K562 (cell line): ENCODE measurements around the gene CTSF. TPM values are rescaled to one million over a fixed set of nuclear protein-coding genes. Genes with fewer than 3 reads are reported as not detected.

Experiments used
- ATAC-seq: fragments of 200-7000 bp; cut with Tn5 transposase; 3 replicates; pipeline ENCODE4 v1.9.1; 2020; ENCODE audit warnings: moderate library complexity
- BruUV-seq: library from RNA; stranded (reverse); fragments of 400-500 nt; replicated peaks from 2 replicates; lab custom pipeline; 2021; lab: Mats Ljungman, UMichigan
- CTCF ChIA-PET: fragments of 300-600 bp; formaldehyde crosslinking; extraction: SDS; loops from one replicate; lab custom pipeline; 2021; ENCODE audit warnings: low intra/inter-chr PET ratio; lab: Yijun Ruan, JAX
- POLR2A ChIA-PET: fragments of 300-600, 350-650 bp; sonication (Branson Sonifier 250); formaldehyde crosslinking; extraction: SDS; loops from one replicate; lab custom pipeline; 2021; ENCODE audit warnings: antibody characterized with exemption, inconsistent platforms; lab: Yijun Ruan, JAX
- DNase-seq, 4 experiments: peaks; one replicate each; pipeline versions ENCODE4 v3.0.0 to v3.0.0-alpha.2; 2011 to 2018; ENCODE audit warnings: low spot score in 3 of 4, mixed read lengths in 3 of 4; ENCODE audit errors: extremely low read depth in 1 of 4
- FAIRE-seq: peaks from 2 replicates; lab custom pipeline; 2011; peaks lifted over from hg19 to GRCh38; lab: Jason Lieb, UNC
- H2AFZ ChIP-seq: 2 replicates; pipeline ENCODE4 v1.6.0; 2011; ENCODE audit warnings: low read depth, low read length, control low read depth, inconsistent platforms
- H3K27ac ChIP-seq: fragments of 200-600 bp; 3 replicates; pipeline ENCODE4 v1.8.0; 2011; ENCODE audit warnings: low read depth, mild to moderate bottlenecking, control low read depth, inconsistent platforms, low read length, moderate library complexity, mixed read lengths; ENCODE audit errors: extremely low read depth
- H3K27me3 ChIP-seq, 2 experiments: fragments of 300-600 bp in 1 of 2; 2 replicates in 1 of 2; 3 replicates in 1 of 2; pipeline versions ENCODE4 v1.6.0 to v1.8.0; 2011; ENCODE audit warnings: inconsistent platforms in 2 of 2, low read length in 2 of 2, mild to moderate bottlenecking in 1 of 2, mixed read lengths in 1 of 2, moderate library complexity in 1 of 2; ENCODE audit not compliant: control insufficient read depth in 2 of 2, insufficient read depth in 2 of 2
- H3K36me3 ChIP-seq: fragments of 300-600 bp; 3 replicates; pipeline ENCODE4 v1.8.0; 2011; ENCODE audit warnings: mild to moderate bottlenecking, low read length, inconsistent platforms; ENCODE audit not compliant: control insufficient read depth, insufficient read depth
- H3K4me1 ChIP-seq, 2 experiments: fragments of 200-600 bp in 1 of 2; replicated peaks in 1 of 2; 2 replicates in 1 of 2; 3 replicates in 1 of 2; pipeline versions ENCODE4 v1.5.1 to v1.8.0; 2011; ENCODE audit warnings: inconsistent platforms in 2 of 2, low read length in 2 of 2, mild to moderate bottlenecking in 1 of 2, mixed read lengths in 1 of 2, moderate library complexity in 1 of 2; ENCODE audit not compliant: control insufficient read depth in 2 of 2, insufficient read depth in 2 of 2
- H3K4me2 ChIP-seq: 2 replicates; pipeline ENCODE4 v1.6.1; 2011; ENCODE audit warnings: low read length, control low read depth, inconsistent platforms, mixed read lengths; ENCODE audit not compliant: insufficient read depth
- H3K4me3 ChIP-seq: fragments of 200-600 bp; sonication (generic), shearing (Covaris generic); 2 replicates; pipeline ENCODE4 v1.5.1; 2016; ENCODE audit warnings: control low read depth, inconsistent platforms
- H3K79me2 ChIP-seq: fragments of 200-600 bp; 3 replicates; pipeline ENCODE4 v1.8.0; 2011; ENCODE audit warnings: low read length, inconsistent platforms; ENCODE audit not compliant: control insufficient read depth, insufficient read depth
- H3K9ac ChIP-seq, 2 experiments: 2 replicates each; pipeline versions ENCODE4 v1.6.0 to v1.6.1; 2011; ENCODE audit warnings: low read depth in 2 of 2, low read length in 2 of 2, control low read depth in 1 of 2, inconsistent platforms in 1 of 2, mild to moderate bottlenecking in 1 of 2, mixed read lengths in 1 of 2; ENCODE audit not compliant: insufficient read depth in 1 of 2
- H3K9me1 ChIP-seq: one replicate; pipeline ENCODE4 v1.6.0; 2011; ENCODE audit warnings: inconsistent platforms, mild to moderate bottlenecking, low read length, moderate library complexity; ENCODE audit not compliant: control insufficient read depth, insufficient read depth
- H3K9me3 ChIP-seq: replicated peaks from 2 replicates; pipeline ENCODE4 v1.5.1; 2011; ENCODE audit warnings: low read depth, low read length, inconsistent platforms; ENCODE audit not compliant: control insufficient read depth, insufficient read depth
- H4K20me1 ChIP-seq: replicated peaks from 2 replicates; pipeline ENCODE4 v1.6.1; 2011; ENCODE audit warnings: low read length, inconsistent platforms, mixed read lengths; ENCODE audit not compliant: control insufficient read depth, insufficient read depth
- ATF7 ChIP-seq: fragments of 450-650 bp; IDR thresholded peaks from 2 replicates; pipeline ENCODE4 v1.7.1; 2014; ENCODE audit warnings: mild to moderate bottlenecking, moderate library complexity
- FOXP1 ChIP-seq: sonication (generic); formaldehyde crosslinking; IDR thresholded peaks from 2 replicates; pipeline ENCODE4 v1.8.0; 2022; ENCODE audit warnings: mild to moderate bottlenecking, missing genetic modification reagents
- NCOA6 ChIP-seq: fragments of 450-650 bp; IDR thresholded peaks from 2 replicates; pipeline ENCODE4 v1.6.1; 2017; ENCODE audit warnings: mild to moderate bottlenecking
- PYGO2 ChIP-seq: fragments of 450-650 bp; IDR thresholded peaks from 2 replicates; pipeline ENCODE4 v1.6.1; 2016; ENCODE audit warnings: mild to moderate bottlenecking, missing genetic modification characterization, moderate library complexity, missing compliant biosample characterization
- SAFB ChIP-seq: fragments of 200-400 bp; formaldehyde crosslinking; IDR thresholded peaks from 2 replicates; pipeline ENCODE4 v1.6.1; 2017; ENCODE audit warnings: low read depth, low read length, borderline replicate concordance
- STAG1 ChIP-seq: sonication (generic); formaldehyde crosslinking; IDR thresholded peaks from 2 replicates; pipeline ENCODE4 v1.5.0; 2020; ENCODE audit warnings: missing genetic modification reagents, borderline replicate concordance
- TARDBP ChIP-seq: fragments of 450-650 bp; IDR thresholded peaks from 2 replicates; pipeline ENCODE4 v1.6.1; 2016
- THRAP3 ChIP-seq: fragments of 450-650 bp; IDR thresholded peaks from 2 replicates; pipeline ENCODE4 v1.6.1; 2016; ENCODE audit warnings: mild to moderate bottlenecking, inconsistent platforms, borderline replicate concordance
- TOE1 ChIP-seq, 2 experiments: fragments of 450-650 bp in 1 of 2; sonication (generic) in 1 of 2; formaldehyde crosslinking in 1 of 2; IDR thresholded peaks; 2 replicates each; pipeline versions ENCODE4 v1.7.1 to v1.8.0; 2016 to 2022; ENCODE audit warnings: borderline replicate concordance in 2 of 2, mild to moderate bottlenecking in 2 of 2, antibody characterized with exemption in 1 of 2, inconsistent platforms in 1 of 2, low read depth in 1 of 2, missing genetic modification reagents in 1 of 2, moderate library complexity in 1 of 2
- ZNF561 ChIP-seq: fragments of 450-650 bp; formaldehyde crosslinking; conservative IDR thresholded peaks from 2 replicates; pipeline ENCODE4 v1.4.0; 2020; ENCODE audit warnings: mild to moderate bottlenecking, moderate library complexity
- ZNF584 ChIP-seq: fragments of 200-800 bp; sonication (Bioruptor generic); IDR thresholded peaks from 2 replicates; pipeline ENCODE4 v1.6.1; 2016; ENCODE audit warnings: low read depth, mild to moderate bottlenecking, missing genetic modification characterization, missing compliant biosample characterization
- ZNF75A ChIP-seq: fragments of 450-650 bp; formaldehyde crosslinking; IDR thresholded peaks from 2 replicates; pipeline ENCODE4 v1.4.0; 2020; ENCODE audit warnings: mild to moderate bottlenecking
- ZNF785 ChIP-seq: fragments of 250-450 bp; sonication (Bioruptor Pico); IDR thresholded peaks from 2 replicates; pipeline ENCODE4 v1.4.0; 2020; ENCODE audit warnings: mild to moderate bottlenecking
- WGBS: fragments of 100-300 bp; shearing (Covaris generic); methylation state at CpG from one replicate; pipeline ENCODE4 v1.1.6; 2016; ENCODE audit warnings: low coverage, mixed read lengths; ENCODE audit not compliant: insufficient coverage; ENCODE audit errors: missing lambda C conversion rate; 5-methylcytosine and 5-hydroxymethylcytosine counted together
- in situ Hi-C: fragments of 300-500 bp; cut with MboI; formaldehyde crosslinking; loops from 4 replicates; pipeline ENCODE4 v1.15.0; 2018; ENCODE audit warnings: inconsistent platforms, mixed read lengths
- intact Hi-C: fragments of 100-400 bp; cut with micrococcal nuclease; formaldehyde crosslinking; loops from 2 replicates; pipeline ENCODE4 v1.14.2; 2022
- polyA plus RNA-seq, 8 experiments: library from polyadenylated mRNA; depleted of rRNA in 4 of 8; stranded (reverse) in 5 of 8; unstranded in 3 of 8; fragments of >200 nt; fragmentation: Nextera tagmentation in 2 of 8; fragmentation: Illumina TruSeq in 1 of 8; extraction: Ambion mirVana in 2 of 8; extraction: Trizol in 1 of 8; gene quantifications; 2 replicates each; pipeline versions ENCODE4 v1.2.1 to v1.2.3, GENCODE V29; 2011 to 2014; ENCODE audit warnings: inconsistent platforms in 1 of 8, missing spikeins in 1 of 8
- total RNA-seq, 7 experiments: library from RNA; depleted of rRNA in 6 of 7; stranded (reverse); fragments of >200 nt in 6 of 7; fragmentation: Illumina TruSeq in 2 of 7; extraction: Trizol in 2 of 7; gene quantifications; 2 replicates each; pipeline versions ENCODE4 v1.2.1 to v1.2.3, GENCODE V29; 2011 to 2021; ENCODE audit warnings: low replicate concordance in 1 of 7
- TF ChIP-seq, protein P1 (sequence below): fragments of 250-450 bp; sonication (Bioruptor Pico); IDR thresholded peaks from 2 replicates; pipeline ENCODE4 v1.8.0; 2021; ENCODE audit warnings: mild to moderate bottlenecking, moderate library complexity
- TF ChIP-seq, protein P2 (sequence below): fragments of 250-450 bp; sonication (Bioruptor Pico); IDR thresholded peaks from 2 replicates; pipeline ENCODE4 v1.4.0; 2020; ENCODE audit warnings: borderline replicate concordance
- TF ChIP-seq, protein P3 (sequence below): fragments of 250-450 bp; sonication (Bioruptor Pico); IDR thresholded peaks from 2 replicates; pipeline ENCODE4 v1.8.0; 2021; ENCODE audit warnings: moderate library complexity, mild to moderate bottlenecking, inconsistent platforms
- TF ChIP-seq, protein P4 (sequence below): sonication (generic); formaldehyde crosslinking; IDR thresholded peaks from 2 replicates; pipeline ENCODE4 v1.8.1; 2023; ENCODE audit warnings: mild to moderate bottlenecking, missing genetic modification reagents

The CTSF gene
- total and polyA plus RNA-seq, 9 of the 15 experiments (the other 6 are each of a cell fraction or from before 2014, with no cell fraction given): 0.41 to 10.5 (median 3.8) TPM

DNA sequence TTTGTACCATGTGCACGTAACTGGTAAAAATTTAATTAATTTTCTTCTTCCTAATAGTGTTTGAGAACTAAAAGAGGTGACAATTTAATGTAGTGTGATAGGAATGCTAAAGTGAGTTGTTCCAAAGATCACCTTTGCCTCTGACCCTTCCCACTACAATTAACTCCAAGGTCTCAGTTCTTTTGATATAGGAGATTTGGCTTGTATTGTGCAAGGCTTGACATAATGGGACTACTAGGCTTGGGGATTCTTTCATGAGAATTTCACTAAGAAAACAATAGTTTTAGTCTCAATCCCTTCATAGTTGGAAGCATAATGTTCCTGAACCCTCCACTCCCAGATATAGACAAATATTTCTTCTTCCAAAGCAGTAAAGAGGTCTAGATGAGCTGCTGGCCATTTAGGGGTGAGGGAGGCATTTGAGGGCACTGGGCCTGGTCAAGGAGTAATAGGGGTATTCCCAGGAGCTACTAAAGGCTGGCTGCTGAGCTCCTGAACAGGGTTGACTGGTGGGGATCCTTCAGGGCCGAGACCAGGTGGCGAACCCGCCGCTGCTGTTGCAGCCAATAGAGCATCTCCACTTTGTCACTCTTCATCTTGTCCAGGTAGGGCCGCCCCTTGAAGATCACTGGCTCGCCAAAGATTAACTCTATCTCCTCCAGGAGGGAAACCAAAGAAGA lies 21.7 kb upstream of the CTSF start:
- H2AFZ ChIP-seq: no peak overlapping the region
- intact Hi-C loops: loop anchor here (5.0 kb wide), 1 partner anchor 87 kb away; the partner anchor contains the start of gene RBM4B
- 59% methylated on average over 7 of the region's 7 CpGs for WGBS
- DNase-seq (no peak), FAIRE-seq (no peak), ATAC-seq (no peak)
- no peaks in the 10 kb centered on the region for H4K20me1 ChIP-seq
- no peaks in the 10 kb centered on the region for H3K9me1 ChIP-seq
- H3K27me3 ChIP-seq: peaks cover 0 to 6% of the 10 kb centered on the region in 2 experiments; a peak in 1 of 5 replicates
- H3K36me3 ChIP-seq: no peaks in the 10 kb centered on the region
- no peak overlapping the region for H3K4me2 ChIP-seq
- H3K9me3 ChIP-seq: no peaks in the 10 kb centered on the region
- peaks cover 24 to 35% of the 10 kb centered on the region in 2 experiments; a peak in 4 of 5 replicates for H3K4me1 ChIP-seq
- in situ Hi-C loops: no loop called here
- H3K79me2 ChIP-seq: peaks cover 20% of the 10 kb centered on the region
- CTCF ChIA-PET: no interaction called here
- BruUV-seq: no TSS peak
- H3K9ac ChIP-seq: no peak overlapping the region
- no peak overlapping the region for H3K27ac ChIP-seq
- no peak overlapping the region for H3K4me3 ChIP-seq
- POLR2A ChIA-PET: interaction anchor here (0.7 to 1.4 kb wide), 6 partner anchors 24 to 249 kb away, joined by 3 to 5 read pairs (median 3); no protein-coding TSS in a partner anchor
- TF ChIP-seq ZNF561: no peak
- no peak for TF ChIP-seq ATF7
- TF ChIP-seq THRAP3: no peak
- no peak for TF ChIP-seq STAG1 (CRISPR knock-in tag)
- TF ChIP-seq, protein P1, sequence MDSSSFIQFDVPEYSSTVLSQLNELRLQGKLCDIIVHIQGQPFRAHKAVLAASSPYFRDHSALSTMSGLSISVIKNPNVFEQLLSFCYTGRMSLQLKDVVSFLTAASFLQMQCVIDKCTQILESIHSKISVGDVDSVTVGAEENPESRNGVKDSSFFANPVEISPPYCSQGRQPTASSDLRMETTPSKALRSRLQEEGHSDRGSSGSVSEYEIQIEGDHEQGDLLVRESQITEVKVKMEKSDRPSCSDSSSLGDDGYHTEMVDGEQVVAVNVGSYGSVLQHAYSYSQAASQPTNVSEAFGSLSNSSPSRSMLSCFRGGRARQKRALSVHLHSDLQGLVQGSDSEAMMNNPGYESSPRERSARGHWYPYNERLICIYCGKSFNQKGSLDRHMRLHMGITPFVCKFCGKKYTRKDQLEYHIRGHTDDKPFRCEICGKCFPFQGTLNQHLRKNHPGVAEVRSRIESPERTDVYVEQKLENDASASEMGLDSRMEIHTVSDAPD (CRISPR knock-in tag): no peak
- TF ChIP-seq, protein P2, sequence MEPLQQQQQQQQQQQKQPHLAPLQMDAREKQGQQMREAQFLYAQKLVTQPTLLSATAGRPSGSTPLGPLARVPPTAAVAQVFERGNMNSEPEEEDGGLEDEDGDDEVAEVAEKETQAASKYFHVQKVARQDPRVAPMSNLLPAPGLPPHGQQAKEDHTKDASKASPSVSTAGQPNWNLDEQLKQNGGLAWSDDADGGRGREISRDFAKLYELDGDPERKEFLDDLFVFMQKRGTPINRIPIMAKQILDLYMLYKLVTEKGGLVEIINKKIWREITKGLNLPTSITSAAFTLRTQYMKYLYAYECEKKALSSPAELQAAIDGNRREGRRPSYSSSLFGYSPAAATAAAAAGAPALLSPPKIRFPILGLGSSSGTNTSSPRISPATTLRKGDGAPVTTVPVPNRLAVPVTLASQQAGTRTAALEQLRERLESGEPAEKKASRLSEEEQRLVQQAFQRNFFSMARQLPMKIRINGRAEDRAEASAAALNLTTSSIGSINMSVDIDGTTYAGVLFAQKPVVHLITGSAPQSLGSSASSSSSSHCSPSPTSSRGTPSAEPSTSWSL (CRISPR knock-in tag): no peak
- TF ChIP-seq, protein P3, sequence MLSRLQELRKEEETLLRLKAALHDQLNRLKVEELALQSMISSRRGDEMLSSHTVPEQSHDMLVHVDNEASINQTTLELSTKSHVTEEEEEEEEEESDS (CRISPR knock-in tag): no peak
- TF ChIP-seq PYGO2: no peak
- TF ChIP-seq ZNF785 (CRISPR knock-in tag): no peak
- TF ChIP-seq ZNF584 (CRISPR knock-in tag): no peak
- TF ChIP-seq SAFB: no peak
- TF ChIP-seq NCOA6: no peak
- no peak for TF ChIP-seq FOXP1 (CRISPR knock-in tag)
- TF ChIP-seq ZNF75A (CRISPR knock-in tag): no peak
- TF ChIP-seq, protein P4, sequence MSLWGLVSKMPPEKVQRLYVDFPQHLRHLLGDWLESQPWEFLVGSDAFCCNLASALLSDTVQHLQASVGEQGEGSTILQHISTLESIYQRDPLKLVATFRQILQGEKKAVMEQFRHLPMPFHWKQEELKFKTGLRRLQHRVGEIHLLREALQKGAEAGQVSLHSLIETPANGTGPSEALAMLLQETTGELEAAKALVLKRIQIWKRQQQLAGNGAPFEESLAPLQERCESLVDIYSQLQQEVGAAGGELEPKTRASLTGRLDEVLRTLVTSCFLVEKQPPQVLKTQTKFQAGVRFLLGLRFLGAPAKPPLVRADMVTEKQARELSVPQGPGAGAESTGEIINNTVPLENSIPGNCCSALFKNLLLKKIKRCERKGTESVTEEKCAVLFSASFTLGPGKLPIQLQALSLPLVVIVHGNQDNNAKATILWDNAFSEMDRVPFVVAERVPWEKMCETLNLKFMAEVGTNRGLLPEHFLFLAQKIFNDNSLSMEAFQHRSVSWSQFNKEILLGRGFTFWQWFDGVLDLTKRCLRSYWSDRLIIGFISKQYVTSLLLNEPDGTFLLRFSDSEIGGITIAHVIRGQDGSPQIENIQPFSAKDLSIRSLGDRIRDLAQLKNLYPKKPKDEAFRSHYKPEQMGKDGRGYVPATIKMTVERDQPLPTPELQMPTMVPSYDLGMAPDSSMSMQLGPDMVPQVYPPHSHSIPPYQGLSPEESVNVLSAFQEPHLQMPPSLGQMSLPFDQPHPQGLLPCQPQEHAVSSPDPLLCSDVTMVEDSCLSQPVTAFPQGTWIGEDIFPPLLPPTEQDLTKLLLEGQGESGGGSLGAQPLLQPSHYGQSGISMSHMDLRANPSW: no peak
- TF ChIP-seq TARDBP: no peak
- no peak for TF ChIP-seq TOE1 (IDR thresholded peaks at IDR 0.05; ENCODE audit: borderline replicate concordance)
- TF ChIP-seq TOE1 (CRISPR knock-in tag; IDR thresholded peaks at IDR 0.05; ENCODE audit: borderline replicate concordance, low read depth): no peak
